ENCODE data around the gene RGPD3. TPM values are rescaled to one million over a fixed set of nuclear protein-coding genes. Genes with fewer than 3 reads are reported as not detected.
"Not testable (repeated sequence)": the region's sequence is repeated elsewhere in the genome, so short reads cannot be mapped to it uniquely, and the experiment has no call there.

Gene RGPD3
- total RNA-seq, 1 experiment from 2014 or later = not detected

DNA sequence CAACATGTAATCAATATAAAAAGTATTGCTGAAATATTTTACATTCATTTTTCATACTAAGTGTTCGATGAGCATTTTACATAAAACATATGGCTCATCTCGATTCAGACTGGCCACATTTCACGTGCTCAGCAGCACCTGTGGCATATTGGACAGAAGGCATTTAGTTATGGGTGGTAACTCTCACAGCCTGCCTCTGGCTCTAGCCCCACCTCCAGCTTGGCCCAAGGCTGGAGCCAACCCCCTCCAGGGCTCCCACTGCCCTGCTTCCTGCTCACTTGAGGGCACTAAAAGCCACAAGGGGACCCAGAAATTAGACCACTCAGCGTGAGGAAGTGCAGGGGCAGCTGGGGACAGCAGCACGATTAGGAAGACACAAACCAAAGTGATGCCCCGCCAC is 24.2 kb upstream of the RGPD3 start:
- H3K4me3 Mint-ChIP-seq (ENCODE audit: low read depth, unreplicated experiment); H3K9me3 Mint-ChIP-seq (ENCODE audit: low read depth, unreplicated experiment); CTCF ChIA-PET; DNase-seq; BruUV-seq (replicated peaks); intact Hi-C loops (cut with micrococcal nuclease; ENCODE audit: unreplicated experiment); H3K36me3 Mint-ChIP-seq (ENCODE audit: insufficient read depth, unreplicated experiment); H3K27ac Mint-ChIP-seq (ENCODE audit: unreplicated experiment); H3K4me1 Mint-ChIP-seq (ENCODE audit: low read depth, unreplicated experiment); H3K27me3 Mint-ChIP-seq (ENCODE audit: unreplicated experiment): not testable (repeated sequence)

- CTCF ChIA-PET; H3K36me3 Mint-ChIP-seq (ENCODE audit: insufficient read depth, unreplicated experiment); H3K9me3 Mint-ChIP-seq (ENCODE audit: low read depth, unreplicated experiment); H3K4me1 Mint-ChIP-seq (ENCODE audit: low read depth, unreplicated experiment); H3K4me3 Mint-ChIP-seq (ENCODE audit: low read depth, unreplicated experiment); H3K27ac Mint-ChIP-seq (ENCODE audit: unreplicated experiment); BruUV-seq (replicated peaks); intact Hi-C loops (cut with micrococcal nuclease; ENCODE audit: unreplicated experiment); DNase-seq: not testable (repeated sequence)
- peaks cover 22% of the 10 kb centered on the region for H3K27me3 Mint-ChIP-seq (ENCODE audit: unreplicated experiment)
These were observed 21.5 kb upstream of the RGPD3 start for GRCh38 chr2:106489701-106490100.

- H3K4me1 Mint-ChIP-seq (ENCODE audit: low read depth, unreplicated experiment); CTCF ChIA-PET; H3K9me3 Mint-ChIP-seq (ENCODE audit: low read depth, unreplicated experiment); DNase-seq; H3K36me3 Mint-ChIP-seq (ENCODE audit: insufficient read depth, unreplicated experiment); H3K4me3 Mint-ChIP-seq (ENCODE audit: low read depth, unreplicated experiment); BruUV-seq (replicated peaks); H3K27ac Mint-ChIP-seq (ENCODE audit: unreplicated experiment); intact Hi-C loops (cut with micrococcal nuclease; ENCODE audit: unreplicated experiment): not testable (repeated sequence)
- peaks cover 22% of the 10 kb centered on the region for H3K27me3 Mint-ChIP-seq (ENCODE audit: unreplicated experiment)
These were observed 19.4 kb upstream of the RGPD3 start for GRCh38 chr2:106487386-106488191.

DNA sequence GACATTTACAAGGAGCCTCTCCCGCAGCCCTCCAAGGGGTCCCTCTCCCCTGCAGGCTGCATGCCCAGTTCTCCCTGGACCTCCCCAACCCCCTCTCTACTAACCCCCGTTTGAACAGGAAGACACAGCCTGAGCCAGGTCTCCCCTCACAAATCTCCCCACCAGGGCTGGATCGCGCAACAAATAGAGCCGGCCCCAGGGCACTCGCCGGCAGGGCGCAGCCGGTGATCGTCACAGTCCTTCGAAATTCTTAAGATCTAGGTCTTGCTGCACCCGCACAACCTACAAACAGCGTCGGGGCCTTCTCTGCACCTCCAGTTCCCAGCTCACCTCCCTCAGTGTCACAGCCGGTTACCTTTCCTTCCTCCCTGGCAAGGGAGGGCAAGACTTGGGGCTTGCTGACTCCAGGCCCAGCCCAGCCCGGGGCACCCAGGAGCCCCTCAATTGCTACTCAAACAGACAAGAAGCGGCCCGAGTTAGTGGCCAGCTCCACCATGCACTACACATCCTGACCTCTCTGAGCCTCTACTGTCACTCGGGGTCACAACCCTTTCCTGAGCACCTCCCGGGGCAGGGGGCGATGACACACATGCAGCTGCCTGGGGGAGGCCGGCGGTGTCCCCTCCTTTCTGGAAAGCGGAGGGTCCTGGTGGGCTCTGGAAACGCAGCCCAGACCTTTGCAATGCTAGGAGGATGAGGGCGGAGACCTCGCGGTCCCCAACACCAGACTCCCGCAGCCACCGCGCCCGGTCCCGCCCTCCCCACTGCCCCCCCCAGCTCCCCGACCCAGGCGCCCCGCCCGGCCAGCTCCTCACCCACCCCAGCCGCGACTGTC is 18.6 kb upstream of the RGPD3 start, which contains the start of gene CD8B2:
CD8B2 (plus strand) TSS at position 814 of the 835 bp plus-strand sequence. CDS start 63 bp downstream, outside the sequence.
- H3K4me3 Mint-ChIP-seq (ENCODE audit: low read depth, unreplicated experiment); H3K9me3 Mint-ChIP-seq (ENCODE audit: low read depth, unreplicated experiment); CTCF ChIA-PET; H3K27ac Mint-ChIP-seq (ENCODE audit: unreplicated experiment); BruUV-seq (replicated peaks); H3K36me3 Mint-ChIP-seq (ENCODE audit: insufficient read depth, unreplicated experiment); DNase-seq; H3K4me1 Mint-ChIP-seq (ENCODE audit: low read depth, unreplicated experiment); intact Hi-C loops (cut with micrococcal nuclease; ENCODE audit: unreplicated experiment): not testable (repeated sequence)
- peaks cover 22% of the 10 kb centered on the region for H3K27me3 Mint-ChIP-seq (ENCODE audit: unreplicated experiment)

GRCh38 chr2:106479563-106479962 is 11.3 kb upstream of the RGPD3 start:
- H3K27ac Mint-ChIP-seq (ENCODE audit: unreplicated experiment); DNase-seq; H3K4me3 Mint-ChIP-seq (ENCODE audit: low read depth, unreplicated experiment); BruUV-seq (replicated peaks); intact Hi-C loops (cut with micrococcal nuclease; ENCODE audit: unreplicated experiment); H3K36me3 Mint-ChIP-seq (ENCODE audit: insufficient read depth, unreplicated experiment); H3K27me3 Mint-ChIP-seq (ENCODE audit: unreplicated experiment); H3K9me3 Mint-ChIP-seq (ENCODE audit: low read depth, unreplicated experiment); H3K4me1 Mint-ChIP-seq (ENCODE audit: low read depth, unreplicated experiment); CTCF ChIA-PET: not testable (repeated sequence)

- H3K27me3 Mint-ChIP-seq (ENCODE audit: unreplicated experiment); CTCF ChIA-PET; BruUV-seq (replicated peaks); H3K9me3 Mint-ChIP-seq (ENCODE audit: low read depth, unreplicated experiment); H3K36me3 Mint-ChIP-seq (ENCODE audit: insufficient read depth, unreplicated experiment); H3K4me1 Mint-ChIP-seq (ENCODE audit: low read depth, unreplicated experiment); DNase-seq; intact Hi-C loops (cut with micrococcal nuclease; ENCODE audit: unreplicated experiment); H3K27ac Mint-ChIP-seq (ENCODE audit: unreplicated experiment); H3K4me3 Mint-ChIP-seq (ENCODE audit: low read depth, unreplicated experiment): not testable (repeated sequence)
These were observed 9.4 kb upstream of the RGPD3 start for GRCh38 chr2:106477647-106478046.

DNA sequence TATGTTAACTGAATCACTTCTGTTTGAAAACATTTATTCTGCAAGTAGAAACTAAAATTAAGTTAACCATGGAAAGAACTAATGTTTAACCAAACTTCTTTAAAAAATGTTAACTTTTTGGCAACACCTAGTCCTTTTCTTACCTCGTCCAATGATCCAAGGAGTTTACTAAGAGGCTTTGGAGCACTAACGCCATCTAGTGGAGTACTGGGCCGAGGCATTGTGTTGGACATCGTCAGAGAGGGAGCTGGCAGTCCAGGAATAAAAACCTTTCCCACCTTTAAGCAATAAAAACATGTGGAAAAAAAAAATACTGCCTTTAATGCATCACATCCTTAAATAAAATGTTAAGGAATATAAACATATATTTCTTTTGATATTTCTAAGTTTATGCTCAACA is 2.4 kb upstream of the RGPD3 start:
- BruUV-seq (replicated peaks); DNase-seq; H3K27ac Mint-ChIP-seq (ENCODE audit: unreplicated experiment); intact Hi-C loops (cut with micrococcal nuclease; ENCODE audit: unreplicated experiment); H3K36me3 Mint-ChIP-seq (ENCODE audit: insufficient read depth, unreplicated experiment); H3K4me3 Mint-ChIP-seq (ENCODE audit: low read depth, unreplicated experiment); CTCF ChIA-PET; H3K9me3 Mint-ChIP-seq (ENCODE audit: low read depth, unreplicated experiment); H3K4me1 Mint-ChIP-seq (ENCODE audit: low read depth, unreplicated experiment): not testable (repeated sequence)
- peaks cover 23% of the 10 kb centered on the region for H3K27me3 Mint-ChIP-seq (ENCODE audit: unreplicated experiment)

- H3K4me1 Mint-ChIP-seq (ENCODE audit: low read depth, unreplicated experiment); H3K4me3 Mint-ChIP-seq (ENCODE audit: low read depth, unreplicated experiment); BruUV-seq (replicated peaks); H3K36me3 Mint-ChIP-seq (ENCODE audit: insufficient read depth, unreplicated experiment); H3K27ac Mint-ChIP-seq (ENCODE audit: unreplicated experiment); CTCF ChIA-PET; H3K9me3 Mint-ChIP-seq (ENCODE audit: low read depth, unreplicated experiment); DNase-seq: not testable (repeated sequence)
- intact Hi-C loops (cut with micrococcal nuclease; ENCODE audit: unreplicated experiment) = loop anchor here (10.0 kb wide), 1 partner anchor 363 kb away; no protein-coding TSS in a partner anchor
- H3K27me3 Mint-ChIP-seq (ENCODE audit: unreplicated experiment) = peaks cover 13% of the 10 kb centered on the region
These were observed 697 bp downstream of the RGPD3 start for GRCh38 chr2:106467516-106467915.

DNA sequence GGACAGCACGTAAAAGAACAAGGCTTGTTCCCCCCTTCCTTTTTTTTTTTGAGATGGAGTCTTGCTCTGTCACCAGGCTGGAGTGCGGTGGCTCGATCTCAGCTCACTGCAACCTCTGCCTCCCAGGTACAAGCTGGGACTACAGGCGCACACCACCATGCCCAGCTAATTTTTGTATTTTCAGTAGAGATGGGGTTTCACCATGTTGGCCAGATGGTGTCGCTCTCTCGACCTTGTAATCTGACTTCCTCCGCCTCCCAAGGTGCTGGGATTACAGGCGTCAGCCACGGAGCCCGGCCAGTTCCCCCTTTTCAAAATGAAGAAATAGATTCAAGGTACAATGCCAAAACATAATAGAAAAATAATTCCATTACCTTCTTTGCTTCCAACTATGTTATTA is 6.3 kb downstream of the RGPD3 start:
- CTCF ChIA-PET = not testable (repeated sequence)
- intact Hi-C loops (cut with micrococcal nuclease; ENCODE audit: unreplicated experiment) = loop anchor here (5.0 to 10.0 kb wide), 2 partner anchors 80 to 357 kb away; no protein-coding TSS in a partner anchor

DNA sequence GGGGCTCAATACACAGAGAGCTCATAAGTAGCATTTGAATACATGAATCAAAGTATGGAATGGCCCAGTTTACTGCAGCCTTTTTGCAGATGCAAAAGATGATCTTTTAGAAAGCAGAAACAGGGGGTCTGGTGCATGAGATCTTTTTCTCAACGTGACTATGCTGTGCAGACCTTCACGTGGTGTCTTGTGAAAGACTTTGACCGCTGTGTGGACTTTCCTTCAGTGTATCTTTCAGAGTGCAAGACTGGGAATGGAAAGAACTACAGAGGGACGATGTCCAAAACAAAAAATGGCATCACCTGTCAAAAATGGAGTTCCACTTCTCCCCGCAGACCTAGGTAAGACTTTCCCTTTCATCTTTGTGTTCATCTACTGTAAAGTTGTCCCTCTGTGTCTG is 77.5 kb downstream of the RGPD3 start:
- H3K4me3 Mint-ChIP-seq (ENCODE audit: low read depth, unreplicated experiment); BruUV-seq (replicated peaks); H3K36me3 Mint-ChIP-seq (ENCODE audit: insufficient read depth, unreplicated experiment); H3K9me3 Mint-ChIP-seq (ENCODE audit: low read depth, unreplicated experiment); H3K4me1 Mint-ChIP-seq (ENCODE audit: low read depth, unreplicated experiment); H3K27ac Mint-ChIP-seq (ENCODE audit: unreplicated experiment); DNase-seq; intact Hi-C loops (cut with micrococcal nuclease; ENCODE audit: unreplicated experiment); CTCF ChIA-PET; H3K27me3 Mint-ChIP-seq (ENCODE audit: unreplicated experiment): not testable (repeated sequence)

More for the DNA sequence above, 6.3 kb downstream of the RGPD3 start:
- H3K27ac Mint-ChIP-seq (ENCODE audit: unreplicated experiment); H3K4me3 Mint-ChIP-seq (ENCODE audit: low read depth, unreplicated experiment); H3K27me3 Mint-ChIP-seq (ENCODE audit: unreplicated experiment); H3K9me3 Mint-ChIP-seq (ENCODE audit: low read depth, unreplicated experiment); H3K36me3 Mint-ChIP-seq (ENCODE audit: insufficient read depth, unreplicated experiment); BruUV-seq (replicated peaks); H3K4me1 Mint-ChIP-seq (ENCODE audit: low read depth, unreplicated experiment): not testable (repeated sequence)
- peak; percentile 17 for DNase-seq
